ENCODE data around the gene SLC39A11.

DNA sequence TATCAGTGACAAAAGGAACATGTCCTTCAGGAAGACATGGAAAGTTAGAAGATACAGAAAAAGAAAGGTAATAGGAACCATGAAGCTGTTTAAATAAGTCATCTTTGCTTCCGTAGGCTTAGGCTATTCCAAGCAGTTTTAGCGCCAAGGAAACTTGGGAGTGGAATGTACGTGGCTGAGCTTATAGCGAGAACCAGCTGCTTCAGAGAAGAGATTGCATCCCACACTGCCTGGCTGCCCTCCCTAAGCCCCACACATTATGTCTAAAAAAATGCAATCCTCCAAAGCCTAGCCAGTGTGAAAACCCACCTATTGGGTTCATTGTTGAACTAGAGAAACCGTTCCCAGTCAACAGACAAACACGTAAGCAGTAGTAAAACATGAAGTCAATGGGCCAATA, 149.9 kb downstream of the SLC39A11 start:
- TF ChIP-seq, protein P1, sequence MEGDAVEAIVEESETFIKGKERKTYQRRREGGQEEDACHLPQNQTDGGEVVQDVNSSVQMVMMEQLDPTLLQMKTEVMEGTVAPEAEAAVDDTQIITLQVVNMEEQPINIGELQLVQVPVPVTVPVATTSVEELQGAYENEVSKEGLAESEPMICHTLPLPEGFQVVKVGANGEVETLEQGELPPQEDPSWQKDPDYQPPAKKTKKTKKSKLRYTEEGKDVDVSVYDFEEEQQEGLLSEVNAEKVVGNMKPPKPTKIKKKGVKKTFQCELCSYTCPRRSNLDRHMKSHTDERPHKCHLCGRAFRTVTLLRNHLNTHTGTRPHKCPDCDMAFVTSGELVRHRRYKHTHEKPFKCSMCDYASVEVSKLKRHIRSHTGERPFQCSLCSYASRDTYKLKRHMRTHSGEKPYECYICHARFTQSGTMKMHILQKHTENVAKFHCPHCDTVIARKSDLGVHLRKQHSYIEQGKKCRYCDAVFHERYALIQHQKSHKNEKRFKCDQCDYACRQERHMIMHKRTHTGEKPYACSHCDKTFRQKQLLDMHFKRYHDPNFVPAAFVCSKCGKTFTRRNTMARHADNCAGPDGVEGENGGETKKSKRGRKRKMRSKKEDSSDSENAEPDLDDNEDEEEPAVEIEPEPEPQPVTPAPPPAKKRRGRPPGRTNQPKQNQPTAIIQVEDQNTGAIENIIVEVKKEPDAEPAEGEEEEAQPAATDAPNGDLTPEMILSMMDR (IDR thresholded peaks at IDR 0.05; ENCODE audit: insufficient read depth, low read length): no peak
- TF ChIP-seq POLR2AphosphoS5 (IDR thresholded peaks at IDR 0.05; ENCODE audit: low read depth): no peak

All from HL-60 (cell line).